K562 (cell line): ENCODE results near the gene MYADML2. TPM values are rescaled to one million over a fixed set of nuclear protein-coding genes. Genes with fewer than 3 reads are reported as not detected.

Experiments used
- ARID2 ChIP-seq: fragments of 450-650 bp; IDR thresholded peaks from 2 replicates; pipeline ENCODE4 v1.6.1; 2017; ENCODE audit warnings: antibody characterized with exemption, mild to moderate bottlenecking
- ARID3B ChIP-seq: fragments of 250-450 bp; sonication (Bioruptor Pico); IDR thresholded peaks from 2 replicates; pipeline ENCODE4 v1.4.0; 2020; ENCODE audit warnings: borderline replicate concordance
- CBX3 ChIP-seq, 2 experiments: IDR thresholded peaks; 1 replicate in 1 of 2; 2 replicates in 1 of 2; pipeline ENCODE4 v1.6.1; 2012; ENCODE audit warnings: inconsistent platforms in 2 of 2, low read length in 2 of 2, borderline replicate concordance in 1 of 2, control low read depth in 1 of 2
- EWSR1 ChIP-seq: fragments of 450-650 bp; IDR thresholded peaks from 2 replicates; pipeline ENCODE4 v1.6.1; 2018; ENCODE audit warnings: borderline replicate concordance, mild to moderate bottlenecking, low read depth, moderate library complexity; ENCODE audit not compliant: partially characterized antibody
- GTF2A2 ChIP-seq: IDR thresholded peaks from 2 replicates; pipeline ENCODE4 v1.6.1; 2016; ENCODE audit warnings: mild to moderate bottlenecking, missing genetic modification characterization, missing compliant biosample characterization
- ILF3 ChIP-seq: fragments of 450-650 bp; IDR thresholded peaks from 2 replicates; pipeline ENCODE4 v1.6.1; 2018; ENCODE audit warnings: antibody characterized with exemption, mild to moderate bottlenecking, moderate library complexity, borderline replicate concordance
- MCM5 ChIP-seq: fragments of 450-650 bp; IDR thresholded peaks from 2 replicates; pipeline ENCODE4 v1.6.1; 2016; ENCODE audit warnings: low read depth
- TEAD4 ChIP-seq, 2 experiments: sonication (generic) in 1 of 2; formaldehyde crosslinking in 1 of 2; IDR thresholded peaks; 2 replicates each; pipeline versions ENCODE4 v1.6.1 to v1.8.0; 2012 to 2022; ENCODE audit warnings: borderline replicate concordance in 1 of 2, inconsistent platforms in 1 of 2, low read length in 1 of 2, mild to moderate bottlenecking in 1 of 2, missing genetic modification reagents in 1 of 2
- U2AF2 ChIP-seq: fragments of 200-400 bp; formaldehyde crosslinking; optimal IDR thresholded peaks from 2 replicates; pipeline ENCODE3; 2017; ENCODE audit warnings: low read depth, mild to moderate bottlenecking, low read length
- WHSC1 ChIP-seq: IDR thresholded peaks from one replicate; pipeline ENCODE4 v1.6.1; 2012; ENCODE audit warnings: low read length, control low read depth, inconsistent platforms
- ZBTB5 ChIP-seq: fragments of 450-650 bp; IDR thresholded peaks from 2 replicates; pipeline ENCODE4 v1.6.1; 2017; ENCODE audit warnings: antibody characterized with exemption
- ZNF41 ChIP-seq: fragments of 250-450 bp; sonication (Bioruptor Pico); conservative IDR thresholded peaks from 2 replicates; pipeline ENCODE4 v1.4.0; 2020; ENCODE audit warnings: mild to moderate bottlenecking
- ZNF518B ChIP-seq: fragments of 250-450 bp; sonication (Bioruptor Pico); IDR thresholded peaks from 2 replicates; pipeline ENCODE4 v1.5.0; 2021; ENCODE audit warnings: mild to moderate bottlenecking, moderate library complexity
- ZNF592 ChIP-seq: fragments of 450-650 bp; IDR thresholded peaks from 2 replicates; pipeline ENCODE4 v1.6.1; 2017; ENCODE audit warnings: antibody characterized with exemption, mild to moderate bottlenecking
- ZNF785 ChIP-seq: fragments of 250-450 bp; sonication (Bioruptor Pico); IDR thresholded peaks from 2 replicates; pipeline ENCODE4 v1.4.0; 2020; ENCODE audit warnings: mild to moderate bottlenecking
- polyA plus RNA-seq, 8 experiments: library from polyadenylated mRNA; depleted of rRNA in 4 of 8; stranded (reverse) in 5 of 8; unstranded in 3 of 8; fragments of >200 nt; fragmentation: Nextera tagmentation in 2 of 8; fragmentation: Illumina TruSeq in 1 of 8; extraction: Ambion mirVana in 2 of 8; extraction: Trizol in 1 of 8; gene quantifications; 2 replicates each; pipeline versions ENCODE4 v1.2.1 to v1.2.3, GENCODE V29; 2011 to 2014; ENCODE audit warnings: inconsistent platforms in 1 of 8, missing spikeins in 1 of 8
- total RNA-seq, 7 experiments: library from RNA; depleted of rRNA in 6 of 7; stranded (reverse); fragments of >200 nt in 6 of 7; fragmentation: Illumina TruSeq in 2 of 7; extraction: Trizol in 2 of 7; gene quantifications; 2 replicates each; pipeline versions ENCODE4 v1.2.1 to v1.2.3, GENCODE V29; 2011 to 2021; ENCODE audit warnings: low replicate concordance in 1 of 7

MYADML2 gene
- total and polyA plus RNA-seq, 9 of the 15 experiments (the other 6 are each of a cell fraction or from before 2014, with no cell fraction given): not detected

GRCh38 chr17:81926451-81927151 is 20.4 kb downstream of the MYADML2 start (continued):
- no peak for TF ChIP-seq ARID3B (CRISPR knock-in tag)
- TF ChIP-seq ZBTB5: 0 out of 2 replicates have a peak, but pooled peaks have one; percentile 43
- peak; percentile 61; the same call in 1 of the 2 replicates for TF ChIP-seq ZNF592
- TF ChIP-seq WHSC1: no peak
- no peak for TF ChIP-seq U2AF2
- TF ChIP-seq TEAD4 (IDR thresholded peaks at IDR 0.05; ENCODE audit: low read length): no peak
- no peak for TF ChIP-seq TEAD4 (CRISPR knock-in tag; IDR thresholded peaks at IDR 0.05; ENCODE audit: borderline replicate concordance)
- TF ChIP-seq ZNF518B (CRISPR knock-in tag): no peak
- no peak for TF ChIP-seq ZNF785 (CRISPR knock-in tag)
- no peak for TF ChIP-seq ARID2
- TF ChIP-seq EWSR1: no peak
- no peak for TF ChIP-seq ZNF41 (CRISPR knock-in tag)
- no peak for TF ChIP-seq CBX3 (IDR thresholded peaks at IDR 0.05; ENCODE audit: borderline replicate concordance in 1 of 2, low read length in 2 of 2)
- no peak for TF ChIP-seq ILF3
- TF ChIP-seq MCM5: no peak
- no peak for TF ChIP-seq GTF2A2 (tag)
